ENCODE results near the gene VPS41. TPM values are rescaled to one million over a fixed set of nuclear protein-coding genes. Genes with fewer than 3 reads are reported as not detected.
A peak's percentile ranks its signal among the peaks of the same experiment; 100 is the strongest.

Gene VPS41
- total and polyA plus RNA-seq, 10 donors: 11.2 to 97.4 (median 66.2) TPM

DNA sequence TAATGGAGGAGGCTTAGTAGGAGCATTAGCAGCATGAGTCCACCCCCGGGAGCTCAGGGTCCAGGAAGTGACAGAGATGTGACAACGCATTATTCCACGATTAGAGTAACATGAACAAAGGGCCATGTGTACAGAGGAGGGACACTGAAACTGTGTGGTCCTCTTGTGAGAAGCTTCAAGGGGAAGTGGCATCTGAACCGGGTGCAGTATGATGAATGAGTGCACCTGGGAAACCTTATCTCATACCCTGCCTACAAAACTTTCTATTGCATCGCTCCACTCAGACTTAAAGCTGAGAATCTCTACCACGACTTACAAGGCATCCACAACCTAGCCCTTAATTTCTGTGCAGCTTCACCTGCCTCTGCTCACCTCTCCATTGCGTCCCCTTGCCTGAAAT lies 162.6 kb downstream of the VPS41 start:
- WGBS, 5 donors: 85 to 92% (median 91%) methylated on average over 7 of the region's 7 CpGs
- H3K27me3 ChIP-seq (replicated peaks in 1 of 7): no peaks in the 10 kb centered on the region
- H3K4me1 ChIP-seq: no peaks in the 10 kb centered on the region
- H3K36me3 ChIP-seq: peaks cover 0 to 98% (median 51%) of the 10 kb centered on the region in 6 donors
- no peak for DNase-seq
- intact Hi-C loops (cut with DNase I; ENCODE audit: low total_unique reads): no loop called here
- no peak overlapping the region for H3K27ac ChIP-seq
- H3K9me3 ChIP-seq: no peaks in the 10 kb centered on the region
- TF ChIP-seq POLR2A (IDR thresholded peaks at IDR 0.05): no peak
- TF ChIP-seq, protein P1, sequence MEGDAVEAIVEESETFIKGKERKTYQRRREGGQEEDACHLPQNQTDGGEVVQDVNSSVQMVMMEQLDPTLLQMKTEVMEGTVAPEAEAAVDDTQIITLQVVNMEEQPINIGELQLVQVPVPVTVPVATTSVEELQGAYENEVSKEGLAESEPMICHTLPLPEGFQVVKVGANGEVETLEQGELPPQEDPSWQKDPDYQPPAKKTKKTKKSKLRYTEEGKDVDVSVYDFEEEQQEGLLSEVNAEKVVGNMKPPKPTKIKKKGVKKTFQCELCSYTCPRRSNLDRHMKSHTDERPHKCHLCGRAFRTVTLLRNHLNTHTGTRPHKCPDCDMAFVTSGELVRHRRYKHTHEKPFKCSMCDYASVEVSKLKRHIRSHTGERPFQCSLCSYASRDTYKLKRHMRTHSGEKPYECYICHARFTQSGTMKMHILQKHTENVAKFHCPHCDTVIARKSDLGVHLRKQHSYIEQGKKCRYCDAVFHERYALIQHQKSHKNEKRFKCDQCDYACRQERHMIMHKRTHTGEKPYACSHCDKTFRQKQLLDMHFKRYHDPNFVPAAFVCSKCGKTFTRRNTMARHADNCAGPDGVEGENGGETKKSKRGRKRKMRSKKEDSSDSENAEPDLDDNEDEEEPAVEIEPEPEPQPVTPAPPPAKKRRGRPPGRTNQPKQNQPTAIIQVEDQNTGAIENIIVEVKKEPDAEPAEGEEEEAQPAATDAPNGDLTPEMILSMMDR (IDR thresholded peaks at IDR 0.05 in 8 of 11, conservative IDR thresholded peaks at IDR 0.05 in 3 of 11): no peak
- no peak for TF ChIP-seq POLR2AphosphoS5 (IDR thresholded peaks at IDR 0.05)
- H3K4me3 ChIP-seq: no peak overlapping the region

DNA sequence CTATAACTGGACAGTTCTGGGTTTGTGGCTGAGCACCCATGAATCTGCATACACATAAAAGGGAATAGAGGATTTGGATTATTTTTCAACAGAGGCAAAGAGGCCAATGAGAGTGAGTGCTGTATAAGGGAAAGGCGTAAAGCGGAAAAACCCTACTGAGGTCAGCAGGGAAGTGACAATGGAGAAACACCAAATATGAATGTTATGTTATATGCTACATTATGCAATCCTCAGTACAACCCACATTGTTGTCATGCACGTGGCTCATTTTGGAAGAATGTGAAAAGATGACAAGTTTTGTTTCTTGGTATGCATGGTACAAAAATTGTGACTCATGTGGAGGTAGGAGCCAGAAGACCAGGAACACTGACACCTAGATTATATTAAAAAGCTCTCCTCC lies 164.2 kb downstream of the VPS41 start:
- peaks cover 0 to 98% (median 46%) of the 10 kb centered on the region in 6 donors for H3K36me3 ChIP-seq
- no peak for TF ChIP-seq POLR2A (IDR thresholded peaks at IDR 0.05)
- TF ChIP-seq, protein P1 (IDR thresholded peaks at IDR 0.05 in 8 of 11, conservative IDR thresholded peaks at IDR 0.05 in 3 of 11): no peak
- no peak for TF ChIP-seq POLR2AphosphoS5 (IDR thresholded peaks at IDR 0.05)
- 74 to 86% (median 83%) methylated on average over 3 of the region's 3 CpGs for WGBS, 5 donors
- H3K4me3 ChIP-seq: no peak overlapping the region
- H3K27me3 ChIP-seq (replicated peaks in 1 of 7): no peaks in the 10 kb centered on the region
- H3K9me3 ChIP-seq: no peaks in the 10 kb centered on the region
- peak overlapping the region in 1 of 8 donors; percentile 0 for H3K27ac ChIP-seq
- no peak for DNase-seq
- intact Hi-C loops (cut with DNase I; ENCODE audit: low total_unique reads): no loop called here
- H3K4me1 ChIP-seq: no peaks in the 10 kb centered on the region

DNA sequence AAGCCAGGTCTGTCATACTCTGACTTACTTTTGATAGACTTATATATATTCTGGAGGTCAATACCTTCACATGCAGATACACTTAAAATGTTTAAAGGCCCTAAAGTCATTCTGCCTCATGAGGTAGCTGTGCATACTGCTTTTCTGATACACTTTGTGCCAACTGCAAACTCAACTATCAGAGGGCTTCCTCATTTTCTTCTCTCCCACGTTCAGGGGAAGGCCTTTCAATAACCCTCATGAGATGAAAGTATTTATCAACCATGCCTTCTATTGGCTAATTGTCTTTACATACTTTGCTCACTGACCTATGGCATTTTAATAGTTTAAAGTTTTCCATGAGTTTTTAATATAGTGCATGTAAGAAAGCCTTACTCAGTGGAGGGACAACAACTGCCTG lies 165.1 kb downstream of the VPS41 start:
- Histone ChIP-seq H3K4me3 (no peak overlapping the region), H3K36me3 (peaks cover 0 to 98% (median 49%) of the 10 kb centered on the region in 6 donors)

DNA sequence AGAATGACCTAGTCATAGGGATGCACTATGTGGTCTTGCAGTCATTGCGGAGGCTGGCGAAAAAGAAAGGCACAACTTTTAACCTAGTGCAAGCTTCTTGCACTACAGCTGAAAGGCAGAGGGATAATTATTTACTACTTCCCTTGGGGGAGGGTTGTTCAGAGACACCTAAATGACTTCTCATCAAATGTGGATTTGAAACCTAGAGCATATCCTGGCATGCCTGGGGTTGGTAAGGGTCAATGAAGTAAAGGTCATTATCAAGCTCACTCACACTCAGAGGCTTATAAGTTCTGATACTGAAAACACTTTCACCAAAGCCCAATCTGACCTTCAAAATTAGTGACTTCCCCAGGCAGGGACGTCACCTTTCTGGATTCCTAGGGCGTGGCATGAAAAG lies 168.9 kb downstream of the VPS41 start:
- DNase-seq: no peak
- intact Hi-C loops (cut with DNase I; ENCODE audit: low total_unique reads): no loop called here
- H3K9me3 ChIP-seq: no peaks in the 10 kb centered on the region
- peaks cover 0 to 99% (median 39%) of the 10 kb centered on the region in 6 donors for H3K36me3 ChIP-seq
- no peak overlapping the region for H3K4me3 ChIP-seq
- H3K27me3 ChIP-seq (replicated peaks in 1 of 7): no peaks in the 10 kb centered on the region
- TF ChIP-seq POLR2A (IDR thresholded peaks at IDR 0.05) (no peak), POLR2AphosphoS5 (IDR thresholded peaks at IDR 0.05) (no peak)
- TF ChIP-seq, protein P1 (IDR thresholded peaks at IDR 0.05 in 8 of 11, conservative IDR thresholded peaks at IDR 0.05 in 3 of 11): no peak
- H3K27ac ChIP-seq: no peak overlapping the region
- H3K4me1 ChIP-seq: no peaks in the 10 kb centered on the region
- 90 to 96% (median 94%) methylated on average over 4 of the region's 4 CpGs for WGBS, 5 donors

More for the DNA sequence above, 165.1 kb downstream of the VPS41 start:
- intact Hi-C loops (cut with DNase I; ENCODE audit: low total_unique reads): no loop called here
- no peaks in the 10 kb centered on the region for H3K9me3 ChIP-seq
- TF ChIP-seq POLR2AphosphoS5 (IDR thresholded peaks at IDR 0.05) (no peak), POLR2A (IDR thresholded peaks at IDR 0.05) (no peak)
- no peaks in the 10 kb centered on the region for H3K27me3 ChIP-seq (replicated peaks in 1 of 7)
- no peak for DNase-seq
- no peaks in the 10 kb centered on the region for H3K4me1 ChIP-seq
- H3K27ac ChIP-seq: peak overlapping the region in 1 of 8 donors; percentile 0
- 44 to 77% (median 67%) methylated on average over 1 of the region's 1 CpG for WGBS, 5 donors

DNA sequence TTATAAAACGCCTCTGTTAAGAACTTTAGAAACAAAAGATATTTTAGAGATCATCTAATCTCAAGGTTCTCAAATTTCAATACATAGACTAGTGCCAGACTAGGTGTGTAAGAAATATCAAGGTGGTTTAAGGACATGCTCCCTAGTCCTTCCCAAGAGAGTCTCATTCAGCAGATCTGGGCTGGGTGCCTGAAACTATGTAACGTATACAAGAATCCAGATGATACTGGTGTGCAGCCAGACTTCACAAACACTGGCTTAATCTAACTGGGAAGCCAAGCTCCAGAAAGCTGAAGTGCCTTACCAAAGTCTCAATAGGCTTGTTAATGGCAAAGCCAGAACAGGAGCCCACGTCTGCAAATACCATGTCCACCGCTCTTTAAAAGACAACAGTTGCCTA lies 172.9 kb downstream of the VPS41 start:
- Histone ChIP-seq H3K4me3 (no peak overlapping the region), H3K27me3 (replicated peaks in 1 of 7) (no peaks in the 10 kb centered on the region), H3K4me1 (no peaks in the 10 kb centered on the region), H3K36me3 (peaks cover 0 to 93% (median 23%) of the 10 kb centered on the region in 6 donors), H3K27ac (no peak overlapping the region), H3K9me3 (no peaks in the 10 kb centered on the region)
- intact Hi-C loops (cut with DNase I; ENCODE audit: low total_unique reads): no loop called here
- no peak for DNase-seq
- 93 to 98% (median 95%) methylated on average over 4 of the region's 4 CpGs for WGBS, 5 donors
- TF ChIP-seq POLR2A (IDR thresholded peaks at IDR 0.05) (no peak), POLR2AphosphoS5 (IDR thresholded peaks at IDR 0.05) (no peak)
- TF ChIP-seq, protein P1 (IDR thresholded peaks at IDR 0.05 in 8 of 11, conservative IDR thresholded peaks at IDR 0.05 in 3 of 11): no peak
